Ovary (tissue), 9 donors: Measurements from ENCODE around the gene NOD1. TPM values are rescaled to one million over a fixed set of nuclear protein-coding genes. Genes with fewer than 3 reads are reported as not detected.

ENCODE experiments used
- DNase-seq, 5 donors: peaks; one replicate each; pipeline ENCODE4 v3.0.0-alpha.2; 2019 to 2020
- H3K27ac ChIP-seq, 2 donors: fragments of 200-600 bp; one replicate each; pipeline versions ENCODE4 v1.5.1 to v1.8.0; 2019 to 2022
- H3K27me3 ChIP-seq: fragments of 200-600 bp; one replicate; pipeline ENCODE4 v1.8.0; 2022
- H3K36me3 ChIP-seq: fragments of 200-600 bp; sonication (generic); one replicate; pipeline ENCODE4 v1.5.1; 2019
- H3K4me1 ChIP-seq: one replicate; pipeline ENCODE4 v1.8.1; 2013; ENCODE audit warnings: mild to moderate bottlenecking, moderate library complexity; ENCODE audit not compliant: insufficient read depth
- H3K4me3 ChIP-seq: fragments of 200-600 bp; sonication (generic); one replicate; pipeline ENCODE4 v1.5.1; 2017
- H3K9me3 ChIP-seq, 2 donors: fragments of 200-600 bp in 1 of 2; sonication (generic) in 1 of 2; one replicate each; pipeline versions ENCODE4 v1.5.1 to v1.8.1; 2013 to 2019; ENCODE audit warnings: mild to moderate bottlenecking in 1 of 2, moderate library complexity in 1 of 2
- CTCF ChIP-seq, 3 donors: fragments of 450-650 bp in 2 of 3; fragments of 200-600 bp in 1 of 3; IDR thresholded peaks; one replicate each; pipeline versions ENCODE4 v1.5.1 to v1.8.0; 2016 to 2022; ENCODE audit warnings: antibody characterized with exemption in 3 of 3, mild to moderate bottlenecking in 1 of 3
- EP300 ChIP-seq: sonication (generic); formaldehyde crosslinking; IDR thresholded peaks from one replicate; pipeline ENCODE4 v1.6.1; 2017; ENCODE audit warnings: antibody characterized with exemption
- POLR2A ChIP-seq: fragments of 450-650 bp; IDR thresholded peaks from one replicate; pipeline ENCODE4 v1.6.1; 2017; ENCODE audit warnings: antibody characterized with exemption, mild to moderate bottlenecking, moderate library complexity
- WGBS, 3 donors: extraction: QIAGEN DNeasy Blood & Tissue Kit in 1 of 3; methylation state at CpG; one replicate each; pipeline versions ENCODE4 v1.1.5 to v1.1.7; 2013 to 2017; 5-methylcytosine and 5-hydroxymethylcytosine counted together
- intact Hi-C, 4 donors: fragments of 100-400 bp; cut with DNase I; formaldehyde crosslinking; loops; one replicate each; pipeline versions ENCODE4 v1.11.0 to v1.15.1; 2022 to 2023
- polyA plus RNA-seq, 2 donors: library from polyadenylated mRNA; stranded (reverse); fragments of 200-250 nt in 1 of 2; fragments of 350-450 nt in 1 of 2; fragmentation: Illumina TruSeq in 1 of 2; extraction: RNeasy Lipid Tissue Mini Kit (QIAGEN cat#74804) in 1 of 2; gene quantifications; one replicate each; pipeline ENCODE4 v1.2.3, GENCODE V29; 2013 to 2014
- total RNA-seq, 7 donors: library from RNA; depleted of rRNA in 2 of 7; stranded (reverse); fragments of >200 nt in 2 of 7; fragmentation: NEBNext Ultra II Directional in 3 of 7; extraction: Animal tissue kit (Norgen Biotek cat#: 25700) in 3 of 7; gene quantifications; one replicate each; pipeline versions ENCODE4 v1.1.0 to v1.2.4, GENCODE V29; 2016 to 2023
- donor health status: DM: no; HTN: no; CAD: no; lungs with moderate emphysema.
- donor health status: DM: no; HTN: no; CAD: no.
- donor health status: Bipolar disorder and iron deficiency.
- donor health status: DM: yes; HTN: yes; CAD: no.
- donor health status: DM: no; HTN: no; CAD: no.
- donor health status: DM: yes; HTN: yes; CAD: no.

NOD1 gene
- total and polyA plus RNA-seq, 9 donors = 15.2 to 33.5 (median 20.5) TPM

GRCh38 chr7:30465046-30465810 is 13.4 kb downstream of the NOD1 start:
- TF ChIP-seq CTCF (IDR thresholded peaks at IDR 0.05) (no peak), EP300 (no peak), POLR2A (no peak)
- no peaks in the 10 kb centered on the region for H3K27me3 ChIP-seq
- peaks cover 25% of the 10 kb centered on the region for H3K4me1 ChIP-seq
- H3K27ac ChIP-seq = peak overlapping the region in 1 of 2 donors; percentile 67
- WGBS, 3 donors = 77 to 80% (median 79%) methylated on average over 5 of the region's 5 CpGs
- intact Hi-C loops = no loop called here
- no peaks in the 10 kb centered on the region for H3K9me3 ChIP-seq
- no peaks in the 10 kb centered on the region for H3K36me3 ChIP-seq
- no peak overlapping the region for H3K4me3 ChIP-seq
- peak in 1 of 5 donors; percentile 8 for DNase-seq

- Histone ChIP-seq H3K27me3 (no peaks in the 10 kb centered on the region), H3K27ac (peak overlapping the region in 1 of 2 donors; percentile 67)
Observed at GRCh38 chr7:30464231-30464671, 14.3 kb downstream of the NOD1 start.

GRCh38 chr7:30463405-30464145 is 15.0 kb downstream of the NOD1 start:
- intact Hi-C loops = no loop called here
- peak in 1 of 5 donors; percentile 11 for DNase-seq
- 66 to 67% (median 67%) methylated on average over 6 of the region's 6 CpGs for WGBS, 3 donors
- no peak for TF ChIP-seq EP300
- no peak for TF ChIP-seq POLR2A
- no peak for TF ChIP-seq CTCF (IDR thresholded peaks at IDR 0.05)
- Histone ChIP-seq H3K27ac (peak overlapping the region in 1 of 2 donors; percentile 67), H3K4me1 (peaks cover 15% of the 10 kb centered on the region), H3K4me3 (no peak overlapping the region), H3K36me3 (no peaks in the 10 kb centered on the region), H3K27me3 (no peaks in the 10 kb centered on the region), H3K9me3 (no peaks in the 10 kb centered on the region)

More at GRCh38 chr7:30464231-30464671, 14.3 kb downstream of the NOD1 start:
- H3K36me3 ChIP-seq = no peaks in the 10 kb centered on the region
- intact Hi-C loops = no loop called here
- peaks cover 18% of the 10 kb centered on the region for H3K4me1 ChIP-seq
- TF ChIP-seq POLR2A (no peak), EP300 (no peak), CTCF (IDR thresholded peaks at IDR 0.05) (no peak)
- 23 to 46% (median 24%) methylated on average over 5 of the region's 5 CpGs for WGBS, 3 donors
- H3K9me3 ChIP-seq = no peaks in the 10 kb centered on the region
- H3K4me3 ChIP-seq = no peak overlapping the region
- DNase-seq = peak in 1 of 5 donors; percentile 15

GRCh38 chr7:30462179-30462578 is 16.4 kb downstream of the NOD1 start:
- Histone ChIP-seq H3K9me3 (no peaks in the 10 kb centered on the region), H3K27ac (no peak overlapping the region), H3K4me3 (no peak overlapping the region), H3K4me1 (peaks cover 19% of the 10 kb centered on the region), H3K36me3 (no peaks in the 10 kb centered on the region), H3K27me3 (no peaks in the 10 kb centered on the region)
- no peak for TF ChIP-seq EP300
- no peak for TF ChIP-seq CTCF (IDR thresholded peaks at IDR 0.05)
- no peak for TF ChIP-seq POLR2A
- DNase-seq = no peak
- intact Hi-C loops = no loop called here
- WGBS, 3 donors = 92 to 100% (median 100%) methylated on average over 1 of the region's 1 CpG
